HG03280 (cell line): ENCODE results near the gene IP6K1.
"Not testable (repeated sequence)": the region's sequence is repeated elsewhere in the genome, so short reads cannot be mapped to it uniquely, and the experiment has no call there.

Experiments
- ATAC-seq: cut with Tn5 transposase; IDR thresholded peaks from one replicate; pipeline ENCODE4 v1.9.1; 2021; ENCODE audit warnings: mild to moderate bottlenecking, moderate library complexity; ENCODE audit not compliant: unreplicated experiment

IP6K1 gene

DNA sequence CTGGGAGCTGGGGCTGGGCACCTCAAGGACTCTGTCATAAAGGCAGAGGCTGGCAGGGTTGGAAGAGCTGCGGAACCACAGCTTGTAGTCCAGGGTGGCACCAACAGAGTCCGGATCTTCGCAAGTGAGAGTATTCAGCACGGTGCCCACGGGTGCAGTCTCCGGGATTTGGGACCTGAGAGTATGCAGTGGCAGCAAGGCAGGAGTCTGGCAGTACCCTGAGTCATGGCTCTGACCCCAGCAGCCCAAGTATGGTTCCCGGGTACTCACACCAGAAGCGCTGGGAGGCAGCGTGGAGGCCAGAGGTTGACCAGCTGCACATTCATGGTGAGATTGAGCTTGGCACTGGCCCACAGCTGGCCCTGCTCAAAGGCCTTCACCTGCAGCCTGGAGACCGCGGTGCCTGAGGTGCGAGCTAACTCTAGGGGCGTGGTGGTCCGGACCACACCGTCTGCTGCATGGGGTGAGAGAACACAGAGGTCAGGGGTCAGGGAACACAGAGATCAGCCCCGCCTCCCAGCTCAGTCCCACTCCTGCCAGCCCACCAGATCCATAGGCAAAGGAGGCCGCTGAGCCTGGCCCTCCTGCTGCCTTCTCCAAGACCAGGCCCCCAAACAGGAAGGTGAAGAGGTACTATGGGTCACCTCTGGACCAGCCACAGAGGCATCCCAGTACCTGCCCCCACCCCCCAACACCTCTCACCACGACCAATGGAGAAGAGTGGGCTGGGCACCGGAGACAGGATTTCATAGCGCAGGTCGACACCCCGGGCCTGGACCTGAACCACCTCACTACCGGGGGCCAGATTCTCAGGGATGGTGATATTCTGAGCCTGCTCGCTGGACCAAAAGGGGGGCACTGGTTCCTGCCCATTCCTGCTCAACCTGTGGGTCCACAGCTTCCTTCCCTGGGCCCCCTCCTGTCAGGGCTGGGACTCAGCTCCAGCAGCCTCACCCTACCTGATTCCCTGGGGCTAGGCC lies 8.9 kb upstream of the IP6K1 start:
- ATAC-seq, result no peak

DNA sequence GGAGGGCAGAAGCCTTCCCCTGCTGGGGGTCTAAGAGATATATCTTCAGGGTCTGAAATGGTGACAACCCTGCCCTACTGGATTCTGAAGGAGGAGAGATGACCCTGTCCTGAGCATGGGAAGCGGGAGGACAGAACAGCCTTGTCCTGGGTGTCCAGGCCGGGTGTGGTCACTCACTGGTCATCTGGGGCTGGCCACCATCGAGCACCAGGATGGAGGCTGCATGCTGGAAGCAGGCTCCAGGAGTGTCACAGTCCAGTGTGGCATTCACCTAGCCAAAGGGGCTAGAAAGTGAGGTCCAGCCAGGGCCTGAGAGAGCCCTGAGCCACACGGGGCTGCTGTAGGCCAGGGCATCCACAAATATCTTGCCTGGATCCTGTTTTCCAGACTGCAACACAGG lies 8.1 kb upstream of the IP6K1 start:
- ATAC-seq, result no peak

DNA sequence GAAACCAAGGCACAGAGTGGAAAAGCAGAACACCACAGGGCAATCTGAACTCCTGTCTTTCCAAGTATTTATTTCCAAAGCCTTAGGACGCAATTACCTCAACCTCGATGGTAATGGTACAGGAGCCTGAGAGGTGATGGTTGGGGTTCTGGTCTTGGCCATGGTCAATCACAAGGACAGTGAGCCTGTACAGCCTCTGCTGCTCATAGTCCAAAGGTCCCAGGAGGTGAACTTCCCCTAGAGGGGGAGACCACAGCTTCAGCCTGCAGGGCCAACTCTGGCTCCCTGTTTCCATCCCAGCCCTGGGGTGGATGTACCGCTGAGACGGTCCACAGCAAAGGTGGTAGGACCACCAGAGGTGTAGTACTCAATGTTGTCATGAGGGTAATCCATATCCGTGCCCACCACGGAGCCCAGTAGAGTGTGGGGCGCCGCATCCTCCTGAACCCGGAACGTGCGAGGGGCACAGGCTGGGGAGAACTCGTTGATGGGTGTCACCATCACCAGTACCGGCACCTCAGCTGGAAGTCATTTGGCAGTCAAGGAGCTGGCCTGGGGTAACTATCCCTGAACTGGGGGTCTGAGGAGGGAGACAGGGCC lies 7.2 kb upstream of the IP6K1 start:
- ATAC-seq, result no peak

DNA sequence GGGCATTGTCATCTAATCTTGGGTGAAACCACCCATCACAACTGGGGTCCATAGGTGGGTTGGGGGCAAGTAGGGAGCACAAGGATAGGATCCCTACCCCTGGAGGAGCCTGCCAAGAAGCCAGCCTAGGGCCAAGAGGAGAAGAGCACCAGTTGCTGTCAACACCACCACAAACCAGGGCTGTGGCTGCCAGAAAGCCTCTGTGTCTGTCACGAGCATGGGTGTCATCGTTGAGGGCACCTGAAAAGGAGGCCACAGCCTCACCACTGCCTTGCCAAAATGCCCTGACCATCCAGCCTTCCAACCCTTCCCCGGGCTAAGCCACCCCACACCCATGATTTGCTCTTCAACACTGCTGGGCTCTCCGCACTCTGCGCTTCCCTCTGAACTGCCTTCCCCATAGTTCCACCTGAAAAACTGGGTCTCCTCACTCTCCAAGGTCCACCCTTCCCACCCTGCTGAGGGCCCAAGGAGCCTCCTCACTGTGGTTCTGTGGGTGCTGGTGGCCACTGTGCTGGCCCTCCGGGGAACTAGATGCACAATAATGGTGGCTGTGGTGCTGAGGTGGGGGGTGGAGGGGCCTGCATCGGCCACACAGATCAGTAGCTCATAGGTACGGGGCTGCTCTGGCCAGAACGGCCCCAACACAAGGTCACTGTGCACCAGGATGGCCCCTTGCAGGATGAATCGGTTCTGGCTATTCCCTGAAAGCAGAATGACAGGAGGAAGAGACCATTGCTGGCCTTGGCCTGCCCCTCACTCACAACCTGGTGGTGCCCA lies 6.2 kb upstream of the IP6K1 start:
- no peak for ATAC-seq

DNA sequence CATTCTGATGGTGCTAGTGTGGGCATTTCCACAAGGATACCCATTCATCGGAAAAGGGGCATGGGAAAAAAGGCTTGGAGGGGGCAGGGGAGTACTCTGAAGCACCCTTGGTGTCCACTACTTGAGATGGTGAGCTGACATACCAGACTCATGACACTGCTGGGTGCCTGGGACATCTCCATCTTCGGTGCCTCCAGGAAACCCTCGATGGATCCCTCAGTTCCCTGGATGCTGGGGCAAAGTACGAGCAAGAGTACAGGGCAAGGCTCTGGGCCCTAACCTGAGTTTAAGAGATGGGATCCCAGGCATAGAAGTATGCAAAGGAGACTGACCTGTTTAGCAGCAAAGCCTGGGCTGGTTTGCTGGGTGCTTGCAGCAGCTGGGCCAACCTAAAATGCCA lies 5.2 kb upstream of the IP6K1 start:
- no peak for ATAC-seq

DNA sequence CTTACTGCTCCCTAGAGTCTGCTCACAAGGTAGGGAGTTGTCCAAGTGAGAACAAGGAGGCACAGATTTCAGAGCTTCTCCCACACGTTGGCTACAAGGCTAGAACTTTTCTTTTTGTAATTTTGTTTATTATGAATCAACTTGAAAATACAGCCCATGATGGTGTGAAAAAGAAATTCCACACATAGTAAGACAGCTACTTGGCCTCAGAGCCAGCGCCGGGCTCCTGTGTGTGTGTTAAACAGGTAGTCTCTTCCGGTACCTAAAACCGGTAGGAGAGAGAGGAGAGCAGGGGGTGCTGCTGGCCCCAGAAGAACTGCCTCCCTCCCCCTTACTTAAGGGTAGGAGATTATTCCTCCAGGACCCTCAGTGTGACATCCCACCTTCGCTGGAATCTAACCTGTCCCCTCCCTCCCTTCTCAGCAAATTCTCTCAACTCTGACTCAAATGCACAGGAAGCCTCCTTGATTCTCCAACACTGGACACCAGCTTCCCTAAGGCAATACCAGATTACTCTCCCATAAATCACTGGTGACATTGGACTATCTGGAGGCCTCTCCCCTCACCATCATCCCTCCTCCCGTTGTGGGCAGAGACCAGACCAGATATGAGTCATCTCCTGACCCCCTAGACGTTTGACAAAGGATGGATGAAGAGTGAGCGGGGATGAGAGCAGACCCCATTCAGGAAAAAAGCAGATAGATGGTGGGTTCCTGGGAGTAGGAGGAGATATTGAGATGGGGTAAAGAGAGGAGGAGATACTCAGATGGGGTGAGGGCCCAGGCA lies 4.5 kb upstream of the IP6K1 start:
- ATAC-seq, result no peak

DNA sequence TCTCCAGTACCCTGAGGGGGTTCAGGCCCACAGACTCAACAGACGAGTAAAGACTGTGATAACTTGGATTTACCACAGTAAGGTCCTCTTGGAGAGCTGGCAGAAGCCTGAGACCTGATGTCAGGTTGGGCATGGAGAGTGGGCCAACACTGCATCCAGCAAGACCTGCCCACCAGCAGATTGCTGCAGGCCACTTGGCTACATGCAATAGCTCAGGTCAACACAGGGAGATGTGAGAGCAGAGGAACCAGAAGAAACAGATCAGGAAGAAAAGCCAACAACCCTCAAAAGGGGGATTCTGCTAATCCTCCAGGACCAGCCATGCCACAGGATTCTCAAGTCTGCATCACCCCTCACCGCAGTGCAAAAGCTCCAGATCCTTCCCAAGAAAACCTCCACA lies 1.7 kb upstream of the IP6K1 start:
- ATAC-seq, result no peak

DNA sequence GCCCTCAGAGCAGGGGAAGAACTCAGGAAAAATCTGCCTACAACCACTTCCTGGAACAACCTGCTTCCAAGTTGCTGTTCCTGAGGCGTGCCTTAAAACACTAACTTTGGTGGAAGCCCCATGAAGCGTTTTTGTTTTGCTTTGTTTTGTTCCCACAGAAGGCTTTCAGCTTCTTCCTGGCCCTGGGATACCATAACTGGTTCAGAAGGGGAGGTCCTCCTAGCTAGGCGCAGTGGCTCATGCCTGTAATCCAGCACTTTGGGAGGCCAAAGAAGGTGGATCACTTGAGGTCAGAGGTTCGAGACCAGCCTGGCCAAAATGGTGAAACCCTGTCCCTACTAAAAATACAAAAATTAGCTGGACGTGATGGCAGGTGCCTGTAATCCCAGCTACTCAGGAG lies 1.2 kb upstream of the IP6K1 start:
- ATAC-seq, result no peak

DNA sequence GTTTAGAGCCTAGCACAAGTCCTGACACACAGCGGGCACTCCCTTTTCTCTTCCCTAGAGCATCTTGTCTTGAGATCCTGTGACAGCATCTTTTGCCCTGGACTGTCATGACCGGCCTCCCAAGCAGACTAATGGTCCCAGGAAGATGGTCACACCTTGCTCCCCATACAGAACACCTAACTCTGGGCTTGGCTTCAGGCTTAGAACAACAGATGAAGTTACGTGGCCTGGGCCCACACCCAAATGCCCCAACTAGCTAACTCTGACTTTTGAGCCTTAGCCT lies 781 bp upstream of the IP6K1 start:
- ATAC-seq, result no peak

DNA sequence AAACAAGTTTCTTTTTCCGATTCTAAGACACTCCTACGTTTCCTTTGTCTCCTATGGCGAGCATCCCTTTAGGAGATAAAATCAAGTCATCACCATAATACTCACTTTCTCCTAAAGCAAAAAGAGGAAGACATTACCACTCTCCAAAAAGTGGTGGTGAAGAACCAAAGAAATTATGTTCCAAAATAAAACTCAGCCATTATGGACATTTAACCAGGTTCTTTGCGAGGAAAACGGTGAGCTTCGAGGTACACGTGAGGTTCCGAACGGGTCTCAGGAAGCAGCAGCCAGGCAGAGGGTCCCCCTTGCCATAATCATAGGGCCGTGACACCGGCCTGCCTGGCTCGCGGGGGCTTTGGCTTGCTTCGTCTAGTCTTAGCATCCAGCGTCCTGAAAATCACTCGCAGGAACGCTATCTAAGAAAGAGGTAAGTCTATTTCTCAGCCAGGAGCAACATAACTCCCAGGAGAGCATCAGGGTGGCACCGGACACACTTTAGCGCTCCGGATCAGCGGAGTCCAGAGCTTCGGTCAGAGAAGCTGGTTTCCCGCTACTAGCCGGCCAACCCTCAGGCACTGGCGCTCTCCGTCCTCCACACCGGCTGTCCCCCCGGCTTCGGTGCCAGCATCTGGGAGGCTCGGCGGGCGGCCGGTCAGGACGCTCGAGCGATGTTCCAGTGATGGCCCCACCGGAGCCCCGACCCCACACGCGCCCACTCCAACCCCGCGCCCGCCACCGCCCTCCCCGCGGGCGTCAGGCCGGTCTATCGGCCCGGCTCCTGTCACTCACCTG lies 581 bp downstream of the IP6K1 start:
- ATAC-seq, result peak; percentile 54

DNA sequence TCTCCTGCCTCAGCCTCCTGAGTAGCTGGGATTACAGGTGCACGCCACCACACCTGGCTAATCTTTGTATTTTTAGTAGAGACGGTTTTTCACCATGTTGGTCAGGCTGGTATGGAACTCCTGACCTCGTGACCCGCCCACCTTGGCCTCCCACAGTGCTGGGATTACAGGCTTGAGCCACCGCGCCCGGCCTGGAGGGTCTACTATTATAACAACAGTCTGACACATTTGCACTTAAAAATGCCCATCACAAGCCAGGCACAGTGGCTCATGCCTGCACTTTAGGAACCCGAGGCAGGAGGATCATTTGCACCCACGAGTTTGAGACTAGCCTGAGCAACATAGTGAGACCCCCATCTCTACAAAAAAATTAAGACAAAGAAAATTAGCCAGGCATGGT lies 4.1 kb downstream of the IP6K1 start:
- not testable (repeated sequence) for ATAC-seq

DNA sequence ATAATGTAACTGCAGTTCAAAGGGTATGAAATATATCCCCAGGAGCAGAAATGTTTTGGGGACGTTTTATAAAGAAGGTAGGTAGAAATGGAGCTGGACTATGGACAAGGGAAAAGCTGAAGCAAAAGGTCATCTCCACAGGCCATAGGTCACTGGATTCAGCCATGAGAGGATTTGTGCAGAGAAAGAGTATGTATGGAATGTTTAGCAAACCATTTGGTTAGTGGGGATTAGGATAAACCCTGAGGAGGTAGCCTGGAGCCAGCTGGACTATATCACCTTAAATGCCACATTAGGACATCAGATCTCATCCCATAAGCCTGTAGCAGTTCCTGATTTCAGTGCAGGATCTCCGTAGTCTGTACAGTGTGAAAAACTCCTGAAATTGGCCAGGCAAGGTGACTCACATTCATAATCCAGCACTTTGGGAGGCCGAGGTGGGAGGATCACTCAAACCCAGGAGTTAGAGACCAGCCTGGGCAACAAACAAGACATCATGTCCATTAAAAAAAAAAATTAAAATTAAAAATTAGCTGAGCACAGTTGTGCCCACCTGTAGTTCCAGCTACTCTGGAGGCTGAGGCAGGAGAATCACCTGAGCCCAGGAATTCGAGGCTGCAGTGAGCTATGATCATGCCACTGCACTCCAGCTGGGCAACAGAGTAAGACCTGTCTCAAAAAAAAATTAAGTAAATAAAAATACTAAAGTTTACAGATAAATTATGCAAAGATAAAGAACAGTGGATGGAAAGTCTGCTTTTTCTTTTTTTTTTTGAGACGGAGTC lies 4.7 kb downstream of the IP6K1 start:
- ATAC-seq, result no peak

DNA sequence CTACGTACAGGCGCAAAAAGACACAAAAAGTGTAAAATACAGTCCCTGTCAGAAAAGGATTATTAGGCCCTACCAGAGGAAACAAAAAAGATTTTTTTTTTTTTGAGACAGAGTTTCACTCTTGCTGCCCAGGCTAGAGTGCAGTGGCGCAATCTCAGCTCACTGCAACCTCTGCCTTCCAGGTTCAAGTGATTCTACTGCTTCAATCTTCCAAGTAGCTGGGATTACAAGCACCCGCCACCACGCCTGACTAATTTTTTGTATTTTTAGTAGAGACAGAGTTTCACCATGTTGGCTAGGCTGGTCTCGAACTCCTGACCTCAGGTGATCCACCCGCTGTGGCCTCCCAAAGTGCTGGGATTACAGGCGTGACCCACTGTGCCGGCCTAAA lies 5.4 kb downstream of the IP6K1 start:
- not testable (repeated sequence) for ATAC-seq

DNA sequence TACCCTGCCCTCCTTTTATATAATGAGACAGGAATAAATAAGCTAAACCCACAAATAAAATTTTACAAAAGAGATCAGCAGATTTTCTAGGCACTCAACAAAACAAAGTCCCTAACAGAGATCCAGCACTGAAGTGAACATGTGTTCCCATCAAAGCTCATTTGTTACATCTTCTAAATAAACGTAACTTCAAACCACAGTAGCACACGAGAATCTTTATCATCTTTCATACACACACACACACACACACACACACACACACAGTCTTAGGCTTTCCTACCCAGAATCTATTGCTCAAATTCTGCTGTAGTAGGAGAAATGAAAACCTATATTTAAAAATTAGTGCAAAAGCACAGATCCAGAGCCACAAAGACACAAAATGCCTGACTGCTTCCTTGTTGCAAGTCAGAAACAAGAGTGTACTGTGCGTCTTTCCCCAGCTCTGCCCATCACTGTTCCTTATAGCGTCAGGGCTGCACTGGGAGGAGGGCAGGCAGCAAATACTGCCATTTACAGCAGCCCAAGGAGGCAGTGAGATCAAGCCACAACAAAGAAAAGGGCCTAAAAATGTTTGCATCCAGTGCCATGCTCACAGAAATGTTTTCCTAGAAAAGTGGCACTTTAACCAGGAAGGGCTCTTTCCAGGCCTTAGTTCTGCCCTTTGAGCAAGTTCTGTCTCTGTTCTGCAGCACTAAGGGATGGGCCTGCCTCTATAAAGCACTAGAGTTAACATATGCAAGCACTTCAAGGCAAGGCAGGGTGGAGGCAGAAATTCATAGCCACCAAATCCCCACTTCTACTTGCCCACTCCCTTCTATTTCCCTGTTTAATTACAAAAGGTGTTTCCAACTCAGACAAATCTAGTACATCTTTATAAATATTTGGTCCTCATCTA lies 6.0 kb downstream of the IP6K1 start:
- ATAC-seq, result no peak

DNA sequence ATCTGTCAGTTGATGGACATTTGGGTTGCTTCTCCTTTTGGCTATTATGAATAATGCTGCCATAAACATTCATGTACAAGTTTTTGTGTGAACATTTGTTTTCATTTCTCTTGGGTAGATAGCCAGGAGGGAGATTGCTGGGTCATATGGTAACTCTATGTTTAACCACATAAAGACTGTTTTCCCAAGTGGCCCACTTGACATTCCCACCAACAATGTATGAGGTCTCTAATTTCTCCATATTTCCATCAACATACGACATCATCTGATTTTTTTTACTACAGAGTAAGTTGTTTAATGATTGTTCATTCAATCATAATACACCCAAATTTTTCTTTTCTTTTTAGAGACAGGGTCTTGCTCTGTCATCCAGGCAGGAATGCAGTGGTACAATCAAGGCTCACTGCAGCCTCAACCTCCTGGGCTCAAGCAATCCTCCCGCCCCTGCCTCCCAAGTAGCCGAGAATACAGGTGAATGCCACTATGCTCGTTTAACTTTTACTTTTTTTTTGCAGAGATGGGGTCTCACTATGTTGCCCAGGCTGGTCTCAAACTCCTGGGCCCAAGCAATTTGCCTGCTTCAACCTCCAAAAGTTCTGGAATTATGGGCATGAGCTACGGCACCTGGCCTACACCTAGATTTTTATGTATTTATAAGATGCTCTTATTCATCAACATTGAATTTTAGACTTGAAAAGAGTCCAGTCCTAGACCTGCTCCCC lies 6.8 kb downstream of the IP6K1 start:
- ATAC-seq, result no peak

DNA sequence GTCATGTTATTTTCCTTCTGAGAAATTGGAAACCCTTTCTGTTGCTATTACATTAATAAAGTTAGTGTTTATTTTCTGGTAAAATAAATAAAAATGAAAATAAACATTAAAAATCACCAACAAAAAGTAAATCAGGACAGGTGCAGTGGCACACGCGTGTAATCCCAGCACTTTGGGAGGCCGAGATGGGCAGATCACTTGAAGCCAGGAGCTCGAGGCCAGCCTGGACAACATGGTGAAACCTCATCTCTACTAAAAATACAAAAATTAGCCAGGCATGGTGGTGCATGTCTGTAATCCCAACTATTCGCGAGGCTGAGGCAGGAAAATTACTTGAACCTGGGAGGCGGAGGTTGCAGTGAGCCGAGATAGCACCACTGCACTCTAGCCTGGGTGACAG lies 10.2 kb downstream of the IP6K1 start:
- not testable (repeated sequence) for ATAC-seq

DNA sequence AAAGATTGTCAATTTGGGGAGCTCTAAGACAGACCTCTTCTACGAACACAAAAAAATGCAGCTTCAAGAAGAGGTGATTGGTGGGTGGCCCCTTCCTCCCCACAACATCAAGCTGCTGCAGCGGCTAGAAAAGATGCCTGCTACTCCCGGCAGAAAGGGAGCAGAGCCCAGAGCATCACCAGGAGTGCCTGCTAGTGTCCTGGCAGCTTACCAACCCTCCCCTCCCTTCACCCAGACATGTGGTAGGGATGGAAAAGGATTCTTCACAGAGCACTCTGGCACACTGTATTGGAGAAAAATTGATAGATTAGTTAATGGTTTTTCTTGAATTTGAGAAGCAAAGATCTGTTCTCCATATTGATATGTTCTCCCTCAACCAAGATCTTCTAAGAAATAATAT lies 10.8 kb downstream of the IP6K1 start:
- ATAC-seq, result no peak

DNA sequence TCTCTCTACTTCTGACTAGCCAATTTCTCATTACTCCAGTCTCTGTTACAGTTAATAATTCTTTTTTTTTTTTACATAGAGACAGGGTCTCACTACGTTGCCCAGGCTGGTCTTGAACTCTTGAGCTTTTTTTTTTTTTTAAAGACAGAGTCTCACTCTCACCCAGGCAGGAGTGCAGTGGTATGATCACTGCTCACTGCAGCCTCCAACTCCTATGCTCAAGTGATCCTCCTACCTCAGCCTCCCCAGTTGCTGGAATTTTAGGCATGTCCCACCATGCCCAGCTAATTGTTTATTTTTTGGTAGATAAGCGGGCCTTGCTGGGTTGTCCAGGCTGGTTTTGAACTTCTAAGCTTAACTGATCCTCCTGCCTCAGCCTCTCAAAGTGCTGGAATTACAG lies 13.6 kb downstream of the IP6K1 start:
- ATAC-seq, result no peak
